CD4-positive, CD25-positive, alpha-beta regulatory T cell (primary cell): ENCODE measurements around the gene SULT4A1. TPM values are rescaled to one million over a fixed set of nuclear protein-coding genes. Genes with fewer than 3 reads are reported as not detected.

Experiments
- ATAC-seq, 2 donors: fragments of 150-1000 bp; cut with Tn5 transposase; one replicate each; pipeline ENCODE4 v1.10.0; 2021; ENCODE audit warnings: low read depth in 2 of 2, moderate number of reproducible peaks in 2 of 2, moderate library complexity in 1 of 2
- DNase-seq, 3 donors: peaks; one replicate each; pipeline versions ENCODE4 v3.0.0 to v3.0.0-alpha.2; 2012 to 2022; ENCODE audit warnings: mixed read lengths in 1 of 3
- H3K27ac ChIP-seq: one replicate; pipeline ENCODE4 v1.7.0; 2013; ENCODE audit warnings: mild to moderate bottlenecking, low read length; ENCODE audit not compliant: insufficient read depth, poor library complexity, severe bottlenecking
- H3K27me3 ChIP-seq: one replicate; pipeline ENCODE4 v1.7.0; 2013; ENCODE audit warnings: low read length; ENCODE audit not compliant: control insufficient read depth, insufficient read depth
- H3K36me3 ChIP-seq: one replicate; pipeline ENCODE4 v1.7.0; 2013; ENCODE audit warnings: mild to moderate bottlenecking, low read length, moderate library complexity; ENCODE audit not compliant: control insufficient read depth, insufficient read depth
- H3K4me1 ChIP-seq: 2 replicates; pipeline ENCODE4 v1.7.0; 2013; ENCODE audit warnings: mild to moderate bottlenecking, low read length; ENCODE audit not compliant: insufficient read depth, control insufficient read depth, poor library complexity, severe bottlenecking
- H3K4me3 ChIP-seq: one replicate; pipeline ENCODE4 v1.7.0; 2013; ENCODE audit warnings: low read depth, mild to moderate bottlenecking, low read length, moderate library complexity
- H3K9me3 ChIP-seq, 2 experiments: 1 replicate in 1 of 2; 2 replicates in 1 of 2; pipeline ENCODE4 v1.7.0; 2013; ENCODE audit warnings: low read length in 2 of 2, mild to moderate bottlenecking in 1 of 2, moderate library complexity in 1 of 2; ENCODE audit not compliant: control insufficient read depth in 2 of 2
- H3K27ac Mint-ChIP-seq, 3 donors: one replicate each; pipeline ENCODE4 v1.8.0; 2020 to 2022; ENCODE audit warnings: mild to moderate bottlenecking in 3 of 3, mixed read lengths in 3 of 3, moderate library complexity in 2 of 3
- H3K27me3 Mint-ChIP-seq: one replicate; pipeline ENCODE4 v1.8.0; 2022; ENCODE audit warnings: mild to moderate bottlenecking, mixed read lengths
- H3K36me3 Mint-ChIP-seq: one replicate; pipeline ENCODE4 v1.8.0; 2020; ENCODE audit warnings: mixed read lengths
- H3K4me1 Mint-ChIP-seq, 4 donors: one replicate each; pipeline ENCODE4 v1.8.0; 2020 to 2022; ENCODE audit warnings: mixed read lengths in 4 of 4, mild to moderate bottlenecking in 1 of 4
- H3K4me3 Mint-ChIP-seq, 4 donors: one replicate each; pipeline ENCODE4 v1.8.0; 2020 to 2022; ENCODE audit warnings: mild to moderate bottlenecking in 4 of 4, mixed read lengths in 4 of 4, moderate library complexity in 3 of 4
- H3K9me3 Mint-ChIP-seq, 7 donors: one replicate each; pipeline ENCODE4 v1.8.0; 2020 to 2022; ENCODE audit warnings: mixed read lengths in 7 of 7, mild to moderate bottlenecking in 3 of 7, moderate library complexity in 2 of 7
- polyA plus RNA-seq, 4 donors: library from polyadenylated mRNA; unstranded; fragments of 300-500 nt; fragmentation: Illumina TruSeq; gene quantifications; one replicate each; pipeline ENCODE4 v1.2.3, GENCODE V29; 2021
- total RNA-seq: library from RNA; stranded (reverse); gene quantifications from one replicate; pipeline ENCODE4 v1.2.3, GENCODE V29; 2022

SULT4A1 gene
- total and polyA plus RNA-seq, 5 donors from 2014 or later = not detected

GRCh38 chr22:43885786-43886185, 23.5 kb upstream of the SULT4A1 start:
- Histone ChIP-seq H3K27me3 (no peaks in the 10 kb centered on the region), H3K4me3 (no peak overlapping the region), H3K4me1 (no peaks in the 10 kb centered on the region), H3K27ac (no peak overlapping the region), H3K36me3 (no peaks in the 10 kb centered on the region), H3K9me3 (no peaks in the 10 kb centered on the region)
- H3K4me1 Mint-ChIP-seq = peaks cover 0 to 5% (median 1%) of the 10 kb centered on the region in 4 donors
- peaks cover 0 to 4% (median 0%) of the 10 kb centered on the region in 7 donors for H3K9me3 Mint-ChIP-seq
- ATAC-seq (no peak), DNase-seq (no peak)
- H3K27ac Mint-ChIP-seq = no peak overlapping the region
- no peak overlapping the region for H3K4me3 Mint-ChIP-seq
- no peaks in the 10 kb centered on the region for H3K36me3 Mint-ChIP-seq
- H3K27me3 Mint-ChIP-seq = peaks cover 29% of the 10 kb centered on the region

- Mint-ChIP-seq H3K4me1 (peaks cover 0 to 5% (median 1%) of the 10 kb centered on the region in 4 donors), H3K36me3 (no peaks in the 10 kb centered on the region), H3K27me3 (peaks cover 24% of the 10 kb centered on the region), H3K4me3 (no peak overlapping the region), H3K9me3 (peaks cover 0 to 4% (median 0%) of the 10 kb centered on the region in 7 donors), H3K27ac (peak overlapping the region in 1 of 3 donors; percentile 27)
- ATAC-seq (no peak), DNase-seq (no peak)
- Histone ChIP-seq H3K27me3 (no peaks in the 10 kb centered on the region), H3K4me3 (no peak overlapping the region), H3K36me3 (no peaks in the 10 kb centered on the region), H3K27ac (no peak overlapping the region), H3K9me3 (no peaks in the 10 kb centered on the region), H3K4me1 (no peaks in the 10 kb centered on the region)
Observed at GRCh38 chr22:43885319-43885671, 23.0 kb upstream of the SULT4A1 start.

DNA sequence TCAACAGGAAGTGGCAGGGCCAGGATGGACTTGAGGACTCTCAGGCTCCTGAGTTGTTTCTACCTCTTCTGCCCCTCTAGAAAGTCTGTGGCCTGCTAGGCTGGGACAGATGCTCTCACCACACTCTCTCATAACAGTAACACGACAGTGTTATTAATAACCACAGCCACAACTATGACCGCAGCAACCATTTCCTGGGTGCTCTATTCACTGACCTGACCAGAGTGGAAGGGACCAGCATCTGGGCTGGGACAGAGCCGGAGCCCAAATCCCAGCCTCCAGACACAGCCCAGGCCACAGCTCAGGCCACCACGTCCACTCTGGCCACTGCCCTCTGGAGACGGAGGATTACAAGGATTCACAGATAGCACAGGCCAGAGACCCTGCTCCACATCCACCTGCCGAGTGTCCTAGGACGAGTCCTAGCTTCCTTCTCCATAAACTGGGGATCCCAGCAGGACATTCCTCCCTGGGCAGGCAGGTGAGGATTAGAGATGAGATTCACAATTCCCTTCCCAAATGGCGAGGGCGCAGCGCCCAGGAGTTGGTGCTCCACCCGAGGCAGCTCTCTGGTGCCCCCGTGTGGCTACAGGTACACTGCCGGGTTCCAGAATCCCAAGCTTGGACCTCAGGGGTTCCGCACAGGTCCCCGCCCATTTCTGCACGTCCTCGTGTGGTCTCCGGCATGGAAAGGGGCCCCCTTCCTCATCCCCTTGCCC, 22.4 kb upstream of the SULT4A1 start:
- no peaks in the 10 kb centered on the region for H3K4me1 ChIP-seq
- H3K27me3 Mint-ChIP-seq = peaks cover 18% of the 10 kb centered on the region
- ATAC-seq (no peak), DNase-seq (peak in 1 of 3 donors; percentile 26)
- H3K9me3 Mint-ChIP-seq = peaks cover 0 to 4% (median 0%) of the 10 kb centered on the region in 7 donors
- no peak overlapping the region for H3K27ac ChIP-seq
- no peaks in the 10 kb centered on the region for H3K9me3 ChIP-seq
- no peak overlapping the region for H3K4me3 ChIP-seq
- H3K27me3 ChIP-seq = no peaks in the 10 kb centered on the region
- H3K36me3 Mint-ChIP-seq = no peaks in the 10 kb centered on the region
- no peak overlapping the region for H3K4me3 Mint-ChIP-seq
- H3K36me3 ChIP-seq = no peaks in the 10 kb centered on the region
- peaks cover 0 to 5% (median 1%) of the 10 kb centered on the region in 4 donors for H3K4me1 Mint-ChIP-seq
- peak overlapping the region in 1 of 3 donors; percentile 38 for H3K27ac Mint-ChIP-seq

GRCh38 chr22:43883719-43884415, 21.6 kb upstream of the SULT4A1 start:
- ATAC-seq (no peak), DNase-seq (no peak)
- H3K4me3 Mint-ChIP-seq = no peak overlapping the region
- peaks cover 18% of the 10 kb centered on the region for H3K27me3 Mint-ChIP-seq
- no peaks in the 10 kb centered on the region for H3K4me1 ChIP-seq
- H3K9me3 ChIP-seq = no peaks in the 10 kb centered on the region
- H3K27me3 ChIP-seq = no peaks in the 10 kb centered on the region
- H3K36me3 ChIP-seq = no peaks in the 10 kb centered on the region
- H3K9me3 Mint-ChIP-seq = peaks cover 0 to 2% (median 0%) of the 10 kb centered on the region in 7 donors
- no peak overlapping the region for H3K4me3 ChIP-seq
- H3K27ac Mint-ChIP-seq = no peak overlapping the region
- H3K27ac ChIP-seq = no peak overlapping the region
- H3K4me1 Mint-ChIP-seq = peaks cover 0 to 5% (median 1%) of the 10 kb centered on the region in 4 donors
- H3K36me3 Mint-ChIP-seq = no peaks in the 10 kb centered on the region

GRCh38 chr22:43883012-43883661, 20.8 kb upstream of the SULT4A1 start:
- Mint-ChIP-seq H3K4me1 (peaks cover 0 to 5% (median 1%) of the 10 kb centered on the region in 4 donors), H3K4me3 (no peak overlapping the region), H3K9me3 (peaks cover 0 to 2% (median 0%) of the 10 kb centered on the region in 7 donors), H3K27ac (peak overlapping the region in 1 of 3 donors; percentile 82), H3K27me3 (peaks cover 18% of the 10 kb centered on the region), H3K36me3 (no peaks in the 10 kb centered on the region)
- ATAC-seq = no peak
- DNase-seq = peak in 2 of 3 donors; percentile 28 to 63
- H3K27me3 ChIP-seq = no peaks in the 10 kb centered on the region
- H3K4me3 ChIP-seq = no peak overlapping the region
- no peaks in the 10 kb centered on the region for H3K36me3 ChIP-seq
- H3K4me1 ChIP-seq = no peaks in the 10 kb centered on the region
- no peak overlapping the region for H3K27ac ChIP-seq
- no peaks in the 10 kb centered on the region for H3K9me3 ChIP-seq

- peaks cover 0 to 2% (median 0%) of the 10 kb centered on the region in 7 donors for H3K9me3 Mint-ChIP-seq
- H3K27ac Mint-ChIP-seq = no peak overlapping the region
- H3K27me3 ChIP-seq = no peaks in the 10 kb centered on the region
Observed at GRCh38 chr22:43882122-43882767, 19.9 kb upstream of the SULT4A1 start.

More at GRCh38 chr22:43882122-43882767, 19.9 kb upstream of the SULT4A1 start:
- ATAC-seq (no peak), DNase-seq (no peak)
- Histone ChIP-seq H3K4me1 (no peaks in the 10 kb centered on the region), H3K9me3 (no peaks in the 10 kb centered on the region), H3K4me3 (no peak overlapping the region), H3K36me3 (no peaks in the 10 kb centered on the region), H3K27ac (no peak overlapping the region)
- no peaks in the 10 kb centered on the region for H3K36me3 Mint-ChIP-seq
- H3K4me1 Mint-ChIP-seq = peaks cover 0 to 5% (median 1%) of the 10 kb centered on the region in 4 donors
- peaks cover 17% of the 10 kb centered on the region for H3K27me3 Mint-ChIP-seq
- H3K4me3 Mint-ChIP-seq = no peak overlapping the region
